NCI-H524 treated with DMSO at 0.1 percent for 48 hours (cell line): ENCODE results near the gene CBL.

ENCODE experiments used
- DNase-seq: peaks from one replicate; lab custom pipeline; 2025; lab: John Stamatoyannopoulos, UW

CBL gene

GRCh38 chr11:119273721-119274120 is 67.6 kb downstream of the CBL start:
- no peak for DNase-seq

- no peak for DNase-seq
Measured at GRCh38 chr11:119277660-119278059, 71.5 kb downstream of the CBL start.

- no peak for DNase-seq
Measured at GRCh38 chr11:119282495-119282894, 76.4 kb downstream of the CBL start.

- DNase-seq, result peak; percentile 1
Measured at GRCh38 chr11:119284344-119285157, 78.4 kb downstream of the CBL start.

- no peak for DNase-seq
Measured at GRCh38 chr11:119285431-119285830, 79.3 kb downstream of the CBL start.

- no peak for DNase-seq
Measured at GRCh38 chr11:119288219-119288618, 82.1 kb downstream of the CBL start.

GRCh38 chr11:119290894-119291497 is 84.9 kb downstream of the CBL start:
- DNase-seq, result no peak

GRCh38 chr11:119293461-119293860 is 87.3 kb downstream of the CBL start:
- no peak for DNase-seq

- DNase-seq, result no peak
Measured at GRCh38 chr11:119295178-119295577, 89.0 kb downstream of the CBL start.

- no peak for DNase-seq
Measured at GRCh38 chr11:119297938-119298337, 91.8 kb downstream of the CBL start.

- DNase-seq, result no peak
Measured at GRCh38 chr11:119298726-119299125, 92.6 kb downstream of the CBL start.

GRCh38 chr11:119299416-119299815 is 93.3 kb downstream of the CBL start:
- no peak for DNase-seq

GRCh38 chr11:119300198-119300964 is 94.2 kb downstream of the CBL start:
- DNase-seq, result no peak

- no peak for DNase-seq
Measured at GRCh38 chr11:119303227-119303718, 97.1 kb downstream of the CBL start.

GRCh38 chr11:119305556-119306372 is 99.6 kb downstream of the CBL start:
- DNase-seq, result no peak

- no peak for DNase-seq
Measured at GRCh38 chr11:119306373-119306890, 100.3 kb downstream of the CBL start.

GRCh38 chr11:119307219-119307618 is 101.1 kb downstream of the CBL start:
- DNase-seq, result no peak

GRCh38 chr11:119307974-119308373 is 101.8 kb downstream of the CBL start:
- no peak for DNase-seq

- DNase-seq, result no peak
Measured at GRCh38 chr11:119309411-119309810, 103.3 kb downstream of the CBL start.

GRCh38 chr11:119309953-119310681 is 104.0 kb downstream of the CBL start:
- no peak for DNase-seq

- no peak for DNase-seq
Measured at GRCh38 chr11:119310682-119311052, 104.5 kb downstream of the CBL start.
